ENCODE data around the gene SLC7A6. TPM values are rescaled to one million over a fixed set of nuclear protein-coding genes. Genes with fewer than 3 reads are reported as not detected.

Gene SLC7A6
- total and polyA plus RNA-seq, 10 of the 15 experiments (the other 5 are each of a cell fraction or from before 2014, with no cell fraction given): 8.2 to 60.4 (median 28.6) TPM

DNA sequence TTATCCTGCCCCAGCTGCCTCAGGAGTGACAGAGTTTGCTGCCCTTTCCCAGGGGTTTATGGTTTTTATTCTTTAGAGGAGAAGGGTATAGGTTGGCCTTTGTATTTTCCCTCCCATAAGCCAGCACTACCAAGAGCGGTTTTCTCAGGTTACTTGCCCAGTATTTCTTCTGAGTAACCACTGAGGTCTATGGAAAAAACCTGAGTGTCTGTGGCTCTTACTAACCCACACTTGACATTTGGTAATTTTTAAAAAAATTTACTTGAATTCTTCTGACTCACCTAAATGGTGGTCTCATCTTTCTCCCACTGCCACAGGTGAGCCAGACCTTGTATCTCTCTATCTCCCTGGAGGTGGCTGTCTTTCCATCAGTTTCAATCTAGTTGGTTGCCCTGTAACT, 6.0 kb downstream of the SLC7A6 start:
- no TSS peak for BruUV-seq (replicated peaks)
- Histone ChIP-seq H3K79me2 (ENCODE audit: control insufficient read depth, insufficient read depth, low read length) (peaks cover 83% of the 10 kb centered on the region), H3K9me3 (replicated peaks; ENCODE audit: control insufficient read depth, insufficient read depth, low read length) (no peaks in the 10 kb centered on the region), H3K4me3 (no peak overlapping the region; the same call in 1 of the 2 replicates), H3K27me3 (replicated peaks in 1 of 2; ENCODE audit: control insufficient read depth in 2 of 2, insufficient read depth in 2 of 2, low read length in 1 of 2) (no peaks in the 10 kb centered on the region), H3K4me2 (ENCODE audit: control insufficient read depth, insufficient read depth) (no peak overlapping the region), H3K4me1 (ENCODE audit: control insufficient read depth, insufficient read depth, low read length) (peaks cover 43% of the 10 kb centered on the region), H2AFZ (ENCODE audit: control insufficient read depth, low read depth, low read length) (no peak overlapping the region), H3K9ac (ENCODE audit: control insufficient read depth, insufficient read depth, low read length) (no peak overlapping the region), H4K20me1 (ENCODE audit: control insufficient read depth, insufficient read depth) (no peaks in the 10 kb centered on the region), H3K27ac (ENCODE audit: control insufficient read depth, insufficient read depth) (peak overlapping the region; percentile 28; the same call in 1 of the 2 replicates), H3K36me3 (ENCODE audit: control insufficient read depth in 2 of 2, insufficient read depth in 2 of 2, low read length in 1 of 2) (peaks cover 9 to 24% of the 10 kb centered on the region in 2 experiments; a peak in 3 of 4 replicates)
- WGBS (ENCODE audit: insufficient coverage, insufficient replicate concordance, low lambda C conversion rate, missing lambda C conversion rate): 60% methylated on average over 1 of the region's 1 CpG
- ChIA-PET POLR2A (interaction anchor here (0.6 to 12.2 kb wide), 3 partner anchors 16 to 405 kb away, joined by 3 to 177 read pairs (median 3); no protein-coding TSS in a partner anchor), SMC1A (ENCODE audit: uncharacterized antibody, unreplicated experiment) (interaction anchor here (0.6 to 18.5 kb wide), 7 partner anchors 2 to 59 kb away, joined by 3 to 253 read pairs (median 6); partner anchors contain the start of gene SLC7A6), RAD21 (ENCODE audit: unreplicated experiment) (interaction anchor here (0.9 to 2.1 kb wide), 6 partner anchors 13 to 99 kb away, joined by 3 to 7 read pairs (median 5); no protein-coding TSS in a partner anchor), CTCF (interaction anchor here (1.0 to 4.5 kb wide), 2 partner anchors 9 to 58 kb away, joined by 5 to 19 read pairs; no protein-coding TSS in a partner anchor)
- FAIRE-seq (no peak), DNase-seq (ENCODE audit: low read depth, low spot score) (no peak), ATAC-seq (no peak)
- intact Hi-C loops (cut with micrococcal nuclease; ENCODE audit: unreplicated experiment): no loop called here
- TF ChIP-seq YBX1 (IDR thresholded peaks at IDR 0.05): no peak
- TF ChIP-seq TCF12 (IDR thresholded peaks at IDR 0.05; ENCODE audit: low read depth, low read length): no peak
- no peak for TF ChIP-seq POLR2A (IDR thresholded peaks at IDR 0.05; ENCODE audit: low read depth, low read length)
- TF ChIP-seq ZNF24 (IDR thresholded peaks at IDR 0.05): no peak
- TF ChIP-seq POLR2AphosphoS5 (IDR thresholded peaks at IDR 0.05; ENCODE audit: low read length): no peak
- no peak for TF ChIP-seq ZNF207 (IDR thresholded peaks at IDR 0.05; ENCODE audit: borderline replicate concordance)
- TF ChIP-seq USF2 (IDR thresholded peaks at IDR 0.05; ENCODE audit: borderline replicate concordance, low read depth, low read length): no peak
- TF ChIP-seq CREM (IDR thresholded peaks at IDR 0.05; ENCODE audit: low read depth): no peak
- TF ChIP-seq FOXK2 (IDR thresholded peaks at IDR 0.05): no peak
- no peak for TF ChIP-seq MLLT1 (IDR thresholded peaks at IDR 0.05)
- no peak for TF ChIP-seq IKZF2 (IDR thresholded peaks at IDR 0.05)
- TF ChIP-seq NR2C2 (IDR thresholded peaks at IDR 0.05; ENCODE audit: borderline replicate concordance, control insufficient read depth, insufficient read length, low read depth): no peak
- no peak for TF ChIP-seq CEBPB (IDR thresholded peaks at IDR 0.05; ENCODE audit: borderline replicate concordance in 1 of 2, low read depth in 2 of 2, low read length in 2 of 2)
- TF ChIP-seq RB1 (IDR thresholded peaks at IDR 0.05; ENCODE audit: borderline replicate concordance): no peak
- no peak for TF ChIP-seq ETV6 (conservative IDR thresholded peaks at IDR 0.05 in 1 of 2, IDR thresholded peaks at IDR 0.05 in 1 of 2; ENCODE audit: borderline replicate concordance in 1 of 2, low read depth in 1 of 2)
- TF ChIP-seq, protein P1, sequence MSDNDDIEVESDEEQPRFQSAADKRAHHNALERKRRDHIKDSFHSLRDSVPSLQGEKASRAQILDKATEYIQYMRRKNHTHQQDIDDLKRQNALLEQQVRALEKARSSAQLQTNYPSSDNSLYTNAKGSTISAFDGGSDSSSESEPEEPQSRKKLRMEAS (IDR thresholded peaks at IDR 0.05; ENCODE audit: low read depth, low read length): no peak
- no peak for TF ChIP-seq HDGF (IDR thresholded peaks at IDR 0.05)
- TF ChIP-seq, protein P2, sequence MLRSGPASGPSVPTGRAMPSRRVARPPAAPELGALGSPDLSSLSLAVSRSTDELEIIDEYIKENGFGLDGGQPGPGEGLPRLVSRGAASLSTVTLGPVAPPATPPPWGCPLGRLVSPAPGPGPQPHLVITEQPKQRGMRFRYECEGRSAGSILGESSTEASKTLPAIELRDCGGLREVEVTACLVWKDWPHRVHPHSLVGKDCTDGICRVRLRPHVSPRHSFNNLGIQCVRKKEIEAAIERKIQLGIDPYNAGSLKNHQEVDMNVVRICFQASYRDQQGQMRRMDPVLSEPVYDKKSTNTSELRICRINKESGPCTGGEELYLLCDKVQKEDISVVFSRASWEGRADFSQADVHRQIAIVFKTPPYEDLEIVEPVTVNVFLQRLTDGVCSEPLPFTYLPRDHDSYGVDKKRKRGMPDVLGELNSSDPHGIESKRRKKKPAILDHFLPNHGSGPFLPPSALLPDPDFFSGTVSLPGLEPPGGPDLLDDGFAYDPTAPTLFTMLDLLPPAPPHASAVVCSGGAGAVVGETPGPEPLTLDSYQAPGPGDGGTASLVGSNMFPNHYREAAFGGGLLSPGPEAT (IDR thresholded peaks at IDR 0.05; ENCODE audit: low read depth): no peak
- in situ Hi-C loops (cut with MboI): no loop called here

Data from GM12878 (cell line).